Neutrophil (primary cell): ENCODE data around the gene HIVEP3.
A peak's percentile ranks its signal among the peaks of the same experiment; 100 is the strongest.

Experiments
- H3K27ac ChIP-seq: fragments of 200-600 bp; sonication (generic); 2 replicates; pipeline ENCODE4 v1.5.1; 2016; ENCODE audit warnings: mild to moderate bottlenecking, moderate library complexity
- H3K27me3 ChIP-seq: fragments of 200-600 bp; sonication (generic); 2 replicates; pipeline ENCODE4 v1.6.0; 2016; ENCODE audit warnings: mild to moderate bottlenecking
- H3K36me3 ChIP-seq: fragments of 200-600 bp; sonication (generic); 2 replicates; pipeline ENCODE4 v1.5.1; 2017
- H3K4me1 ChIP-seq, 2 experiments: fragments of 200-600 bp in 1 of 2; sonication (generic) in 1 of 2; 1 replicate in 1 of 2; 2 replicates in 1 of 2; pipeline versions ENCODE4 v1.5.1 to v1.6.1; 2013 to 2016; ENCODE audit warnings: low read depth in 1 of 2, low read length in 1 of 2, mild to moderate bottlenecking in 1 of 2, moderate library complexity in 1 of 2; ENCODE audit not compliant: control insufficient read depth in 1 of 2, insufficient read depth in 1 of 2
- H3K4me3 ChIP-seq, 2 experiments: fragments of 200-600 bp in 1 of 2; sonication (generic) in 1 of 2; 1 replicate in 1 of 2; 2 replicates in 1 of 2; pipeline ENCODE4 v1.5.1; 2013 to 2016; ENCODE audit warnings: low read depth in 1 of 2, low read length in 1 of 2, mild to moderate bottlenecking in 1 of 2, moderate library complexity in 1 of 2
- H3K9me3 ChIP-seq: fragments of 200-600 bp; sonication (generic); 2 replicates; pipeline ENCODE4 v1.5.1; 2016
- CTCF ChIP-seq: fragments of 200-600 bp; sonication (generic); IDR thresholded peaks from 2 replicates; pipeline ENCODE4 v1.5.1; 2016; ENCODE audit warnings: antibody characterized with exemption

The HIVEP3 gene

GRCh38 chr1:41805771-41806471, 112.8 kb downstream of the HIVEP3 start:
- no peaks in the 10 kb centered on the region for H3K27me3 ChIP-seq
- H3K9me3 ChIP-seq: no peaks in the 10 kb centered on the region
- TF ChIP-seq CTCF: no peak
- no peaks in the 10 kb centered on the region for H3K36me3 ChIP-seq
- H3K4me1 ChIP-seq: peaks cover 11 to 22% of the 10 kb centered on the region in 2 experiments
- no peak overlapping the region for H3K27ac ChIP-seq
- H3K4me3 ChIP-seq: no peak overlapping the region

GRCh38 chr1:41804176-41804575, 114.5 kb downstream of the HIVEP3 start:
- H3K4me1 ChIP-seq: peaks cover 19 to 33% of the 10 kb centered on the region in 2 experiments

GRCh38 chr1:41803656-41804055, 115.1 kb downstream of the HIVEP3 start:
- TF ChIP-seq CTCF: no peak
- no peaks in the 10 kb centered on the region for H3K27me3 ChIP-seq
- H3K4me3 ChIP-seq: no peak overlapping the region
- H3K9me3 ChIP-seq: no peaks in the 10 kb centered on the region
- no peaks in the 10 kb centered on the region for H3K36me3 ChIP-seq
- H3K4me1 ChIP-seq: peaks cover 19 to 34% of the 10 kb centered on the region in 2 experiments
- H3K27ac ChIP-seq: peak overlapping the region; percentile 65

More at GRCh38 chr1:41804176-41804575, 114.5 kb downstream of the HIVEP3 start:
- Histone ChIP-seq H3K4me3 (no peak overlapping the region), H3K9me3 (no peaks in the 10 kb centered on the region), H3K27ac (no peak overlapping the region), H3K36me3 (no peaks in the 10 kb centered on the region), H3K27me3 (no peaks in the 10 kb centered on the region)
- TF ChIP-seq CTCF: no peak

GRCh38 chr1:41802532-41803501, 115.9 kb downstream of the HIVEP3 start:
- Histone ChIP-seq H3K27me3 (no peaks in the 10 kb centered on the region), H3K4me3 (no peak overlapping the region), H3K4me1 (peaks cover 19 to 34% of the 10 kb centered on the region in 2 experiments), H3K27ac (peak overlapping the region; percentile 65), H3K36me3 (no peaks in the 10 kb centered on the region), H3K9me3 (no peaks in the 10 kb centered on the region)
- TF ChIP-seq CTCF: no peak

GRCh38 chr1:41800311-41800829, 118.4 kb downstream of the HIVEP3 start:
- Histone ChIP-seq H3K36me3 (no peaks in the 10 kb centered on the region), H3K27ac (no peak overlapping the region), H3K9me3 (no peaks in the 10 kb centered on the region), H3K27me3 (no peaks in the 10 kb centered on the region), H3K4me3 (no peak overlapping the region), H3K4me1 (peaks cover 19 to 34% of the 10 kb centered on the region in 2 experiments)
- no peak for TF ChIP-seq CTCF
